ENCODE measurements around the gene ZBTB39.
A peak's percentile ranks its signal among the peaks of the same experiment; 100 is the strongest.
"Not testable (repeated sequence)": the region's sequence is repeated elsewhere in the genome, so short reads cannot be mapped to it uniquely, and the experiment has no call there.

ZBTB39 gene

DNA sequence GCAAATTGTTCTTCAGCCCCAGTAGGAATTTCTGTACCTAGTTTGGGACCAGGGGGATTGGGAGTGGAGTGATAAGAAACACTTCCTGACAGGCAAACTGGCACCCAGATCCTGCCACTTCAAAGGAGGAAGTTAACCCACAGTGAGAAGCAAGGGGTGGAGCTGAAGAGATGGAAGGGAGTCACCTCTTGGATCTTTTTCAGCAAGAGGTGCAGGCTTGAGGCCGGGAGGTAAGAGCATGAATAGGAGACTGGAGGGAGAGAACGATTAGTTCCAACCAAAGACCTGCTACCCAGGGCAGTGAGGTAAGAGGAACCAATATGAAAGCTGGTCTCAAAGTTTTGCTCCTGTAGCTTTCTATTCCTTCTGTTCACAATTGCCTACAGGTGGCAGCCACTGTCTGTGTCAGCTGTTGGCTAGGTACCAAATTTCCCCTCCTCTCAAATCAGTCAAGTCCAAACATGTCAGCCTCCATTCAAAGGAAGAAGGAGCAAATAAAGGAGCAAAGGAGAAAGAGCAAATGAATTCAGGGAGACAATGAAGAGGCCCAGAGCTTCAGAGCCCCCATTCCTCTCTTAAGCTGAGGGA, 24.9 kb upstream of the ZBTB39 start:
- DNase-seq (ENCODE audit: low read depth): no peak

DNA sequence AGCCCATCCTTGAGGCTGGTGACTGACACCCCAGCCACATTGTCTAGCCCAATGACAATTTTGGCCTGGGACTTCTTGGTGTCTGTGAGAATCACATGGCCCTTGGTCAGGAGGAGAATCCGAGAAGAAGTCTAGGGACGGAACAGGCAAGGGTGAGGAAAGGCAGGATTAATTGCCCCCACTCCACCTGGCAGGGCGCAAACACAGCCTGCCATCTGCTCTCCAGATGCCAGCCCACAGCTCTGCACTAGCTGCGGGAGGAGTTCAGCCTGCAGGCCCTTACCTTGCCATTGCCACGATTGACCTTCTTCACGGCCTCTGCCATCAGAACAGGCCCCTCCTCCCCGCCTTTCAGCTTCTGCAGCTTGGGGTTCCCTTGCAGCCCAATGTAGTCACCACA, 23.1 kb upstream of the ZBTB39 start:
- no peak for DNase-seq (ENCODE audit: low read depth)

DNA sequence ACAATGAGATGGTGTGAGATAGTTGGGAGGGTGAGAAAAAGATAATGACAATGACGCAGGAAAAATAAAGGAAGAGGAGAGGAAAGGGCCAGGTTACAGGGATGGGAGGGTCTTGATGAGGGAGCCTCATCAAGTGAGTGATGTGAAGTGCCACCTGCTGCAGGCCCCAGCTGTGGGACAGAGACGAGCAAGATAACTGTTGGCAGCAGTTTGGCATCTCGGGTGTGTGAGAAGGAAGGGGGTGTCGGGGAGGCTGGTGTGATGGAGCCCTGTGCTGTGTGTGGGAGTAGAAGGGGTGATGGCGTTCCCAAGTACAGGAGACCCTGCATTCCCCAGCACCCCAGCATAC, 21.4 kb upstream of the ZBTB39 start:
- no peak for DNase-seq (ENCODE audit: low read depth)

DNA sequence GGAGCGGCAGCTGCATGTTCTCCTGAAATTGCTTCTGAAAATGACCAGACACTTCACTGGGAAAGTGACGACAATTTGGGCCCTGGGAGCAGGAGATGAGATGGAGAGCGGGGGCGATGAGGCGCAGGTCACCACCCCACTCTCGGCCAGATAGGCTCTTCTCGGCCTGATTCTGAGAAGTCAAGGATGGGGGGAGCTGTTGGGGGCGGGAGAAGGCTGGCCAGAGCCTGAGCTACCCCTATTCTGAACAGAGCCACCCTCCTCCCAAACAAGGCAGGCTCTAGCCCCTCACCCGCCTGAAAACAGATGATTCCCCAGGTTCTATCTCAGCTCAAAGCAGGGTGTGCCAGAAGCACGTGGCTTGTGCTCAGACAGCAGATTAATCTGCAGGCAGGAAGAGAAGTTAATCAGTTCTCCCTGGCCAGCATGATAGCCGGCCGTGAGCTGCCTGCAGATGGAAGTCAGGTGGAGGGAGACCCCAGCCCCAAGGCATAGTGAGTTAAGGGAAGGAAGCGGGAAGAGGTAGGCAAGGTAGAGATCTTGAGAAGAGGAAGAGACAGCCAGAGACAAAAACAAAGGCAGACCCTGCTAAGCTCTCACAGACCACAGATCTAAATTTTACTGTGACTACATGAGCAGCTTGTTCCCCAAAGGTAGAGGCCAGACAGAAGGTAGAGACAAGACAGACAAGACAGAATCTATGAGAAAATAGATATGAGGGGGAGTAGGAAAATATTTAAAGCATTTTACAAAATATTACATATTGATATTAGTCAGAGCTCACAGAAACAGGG, 20.9 kb upstream of the ZBTB39 start:
- no peak for DNase-seq (ENCODE audit: low read depth)

DNA sequence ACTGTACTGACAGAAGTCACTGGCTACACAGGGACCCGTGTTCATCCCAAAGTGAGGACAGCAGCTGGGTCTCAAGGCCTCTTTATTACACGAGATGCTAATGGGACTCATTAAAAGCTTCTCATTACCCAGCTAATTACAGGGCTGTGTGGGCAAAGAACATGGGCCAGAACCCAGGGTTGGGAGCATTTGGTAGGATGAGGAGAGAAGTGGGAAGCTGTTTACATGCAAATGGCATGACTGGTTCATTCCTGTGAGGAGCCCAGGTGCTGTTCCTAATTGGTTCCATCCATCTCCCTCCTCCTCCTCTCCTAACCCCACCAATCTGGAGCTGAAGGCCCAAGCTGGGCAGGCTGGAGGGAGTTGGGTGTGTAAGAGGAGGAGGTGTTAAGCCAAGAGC, 18.9 kb upstream of the ZBTB39 start:
- DNase-seq (ENCODE audit: low read depth): no peak

DNA sequence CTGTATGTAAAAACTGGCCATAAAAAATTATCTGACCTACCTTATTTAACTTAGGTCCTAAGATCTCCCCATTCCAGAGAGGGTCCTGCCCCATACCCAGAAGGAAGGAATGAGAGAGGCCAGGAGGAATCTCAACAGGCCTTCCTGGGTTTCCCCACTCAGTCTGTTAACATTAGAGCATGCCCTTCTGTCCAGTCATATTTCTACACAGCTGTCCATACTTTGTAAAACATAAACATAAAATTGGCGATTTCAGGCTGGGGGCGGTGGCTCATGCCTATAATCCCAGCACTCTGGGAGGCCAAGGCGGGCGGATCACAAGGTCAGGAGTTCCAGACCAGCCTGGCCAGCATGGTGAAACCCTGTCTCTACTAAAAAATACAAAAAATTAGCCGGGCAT, 16.0 kb upstream of the ZBTB39 start:
- not testable (repeated sequence) for DNase-seq (ENCODE audit: low read depth)

DNA sequence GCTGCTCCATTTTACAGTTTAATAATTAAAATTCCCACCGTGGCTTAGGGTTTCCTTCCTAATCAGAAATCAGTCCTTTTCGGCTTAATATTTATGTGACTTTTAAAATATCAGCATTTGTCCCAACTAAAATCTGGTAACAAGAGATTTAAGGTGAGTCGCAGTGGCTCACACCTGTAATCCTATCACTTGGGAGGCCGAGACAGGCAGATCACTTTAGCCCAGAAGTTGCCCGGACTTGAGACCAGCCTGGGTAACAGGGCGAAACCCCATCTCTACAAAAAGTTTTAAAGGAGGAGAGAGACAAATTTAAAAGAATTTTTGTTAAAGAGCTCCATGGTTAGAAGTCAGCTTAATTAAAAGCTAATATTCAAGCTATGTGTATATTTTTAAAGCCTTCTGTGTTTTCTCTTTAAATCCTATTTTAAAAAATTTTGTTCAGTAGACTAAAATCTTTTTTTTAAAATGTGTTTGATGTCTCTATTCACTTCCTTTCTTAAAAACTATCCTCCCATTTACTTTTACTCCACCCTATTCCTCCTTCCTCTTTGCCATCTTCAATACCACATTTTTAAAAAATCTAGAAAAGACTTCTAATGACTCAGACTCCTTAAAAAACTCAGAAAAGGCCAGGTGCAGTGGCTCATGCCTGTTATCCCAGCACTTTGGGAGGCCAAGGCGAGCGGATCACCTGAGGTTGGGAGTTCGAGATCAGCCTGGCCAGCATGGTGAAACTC, 13.8 kb upstream of the ZBTB39 start:
- DNase-seq (ENCODE audit: low read depth): no peak

DNA sequence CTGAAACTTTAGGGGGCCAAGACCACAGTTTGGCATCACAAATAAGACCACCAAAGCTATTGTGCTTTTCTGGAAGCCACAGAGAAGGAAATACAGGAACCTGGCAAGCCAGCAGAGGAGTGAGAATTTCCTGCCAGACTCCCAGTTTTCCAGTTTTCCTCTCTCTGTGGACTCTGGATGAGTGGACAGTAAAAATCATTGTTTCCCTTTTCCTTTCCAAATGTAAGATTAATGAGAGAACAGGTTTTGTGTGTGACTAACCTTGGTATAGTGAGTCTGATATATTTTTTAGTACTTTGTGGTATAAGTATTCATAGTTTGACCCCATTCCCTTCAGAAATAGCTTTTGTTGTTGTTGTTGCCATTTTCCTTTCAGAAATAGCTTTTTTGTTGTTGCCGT, 12.6 kb upstream of the ZBTB39 start:
- no peak for DNase-seq (ENCODE audit: low read depth)

DNA sequence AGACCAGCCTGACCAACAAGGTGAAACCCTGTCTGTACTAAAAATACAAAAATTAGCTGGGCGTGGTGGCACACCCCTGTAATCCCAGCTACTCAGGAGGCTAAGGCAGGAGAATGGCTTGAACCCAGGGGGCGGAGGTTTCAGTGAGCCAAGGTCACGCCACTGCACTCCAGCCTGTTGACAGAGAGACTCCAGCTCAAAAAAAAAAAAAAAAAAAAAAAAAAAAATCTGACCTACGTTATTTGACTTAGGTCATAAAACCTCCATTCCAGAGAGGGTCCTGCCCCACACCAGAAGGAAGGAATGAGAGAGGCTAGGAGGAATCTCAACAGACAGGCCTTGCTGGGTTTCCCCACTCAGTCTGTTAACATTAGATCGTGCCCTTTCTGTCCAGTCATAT, 12.0 kb upstream of the ZBTB39 start:
- DNase-seq (ENCODE audit: low read depth): not testable (repeated sequence)

DNA sequence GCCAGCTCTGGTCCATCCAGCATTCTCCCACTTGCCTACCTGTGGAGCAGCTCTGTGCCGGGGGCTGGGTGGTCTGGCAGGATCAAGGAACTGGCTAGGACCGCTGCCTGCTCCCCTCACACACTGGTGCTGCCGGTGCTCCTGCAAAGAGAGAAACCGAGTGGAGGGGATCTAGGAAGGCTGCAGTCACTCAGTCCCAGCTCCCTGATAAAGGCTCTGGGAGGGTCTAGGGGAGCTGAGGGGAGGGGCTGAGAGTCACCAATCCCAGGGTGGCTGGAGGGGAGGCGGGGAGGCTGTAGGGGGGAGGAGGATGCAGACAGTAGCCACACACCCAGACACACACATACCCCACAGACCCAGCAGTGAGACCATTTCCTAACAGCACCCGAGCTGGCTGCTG, 10.0 kb upstream of the ZBTB39 start, which contains the start of gene TAC3:
Gene TAC3, minus strand, starts transcription at position 182 of the 400 bp plus-strand sequence. CDS start 732 bp downstream, outside the sequence.
- DNase-seq (ENCODE audit: low read depth): no peak

DNA sequence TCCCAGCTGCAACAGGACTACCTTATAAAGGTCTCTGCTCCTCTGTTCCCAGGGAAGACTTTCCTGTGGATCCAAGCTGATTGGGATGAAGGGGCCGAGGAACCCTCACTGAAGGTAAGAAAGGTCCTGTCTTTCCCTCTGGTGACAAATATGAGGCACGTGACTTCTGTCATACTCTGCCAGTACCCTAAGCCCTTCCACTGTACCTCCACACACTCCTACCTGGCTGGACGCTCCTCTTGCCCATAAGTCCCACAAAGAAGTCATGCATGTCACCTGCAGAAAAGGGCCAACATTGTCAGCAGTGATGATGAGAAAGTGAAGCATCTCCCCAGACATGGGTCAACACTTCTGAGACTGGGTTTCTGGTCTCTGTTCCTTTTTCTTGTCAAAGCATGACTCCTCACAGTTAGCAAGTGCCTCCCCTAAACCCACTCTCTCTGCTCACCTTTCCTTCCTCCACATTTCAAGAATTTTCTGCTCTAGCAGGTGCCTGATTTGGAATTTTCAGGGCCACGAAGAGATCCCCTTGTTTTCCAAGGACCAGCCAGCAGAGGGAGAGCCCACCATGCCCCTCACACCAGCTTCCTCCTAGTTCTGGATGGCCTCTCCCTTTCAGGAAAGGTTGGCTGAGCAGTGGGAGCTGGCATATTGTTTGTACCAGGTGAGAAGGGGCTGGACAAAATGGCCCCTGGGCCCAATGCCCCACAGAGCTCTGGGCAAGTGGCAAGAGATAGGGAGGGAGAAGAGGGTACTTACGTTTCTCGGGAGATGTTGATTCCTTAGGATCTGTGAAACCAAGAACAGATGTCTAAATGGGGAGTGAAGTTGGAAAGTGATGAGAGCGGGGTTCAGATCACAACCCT, 6.5 kb upstream of the ZBTB39 start:
- no peak for DNase-seq (ENCODE audit: low read depth)

DNA sequence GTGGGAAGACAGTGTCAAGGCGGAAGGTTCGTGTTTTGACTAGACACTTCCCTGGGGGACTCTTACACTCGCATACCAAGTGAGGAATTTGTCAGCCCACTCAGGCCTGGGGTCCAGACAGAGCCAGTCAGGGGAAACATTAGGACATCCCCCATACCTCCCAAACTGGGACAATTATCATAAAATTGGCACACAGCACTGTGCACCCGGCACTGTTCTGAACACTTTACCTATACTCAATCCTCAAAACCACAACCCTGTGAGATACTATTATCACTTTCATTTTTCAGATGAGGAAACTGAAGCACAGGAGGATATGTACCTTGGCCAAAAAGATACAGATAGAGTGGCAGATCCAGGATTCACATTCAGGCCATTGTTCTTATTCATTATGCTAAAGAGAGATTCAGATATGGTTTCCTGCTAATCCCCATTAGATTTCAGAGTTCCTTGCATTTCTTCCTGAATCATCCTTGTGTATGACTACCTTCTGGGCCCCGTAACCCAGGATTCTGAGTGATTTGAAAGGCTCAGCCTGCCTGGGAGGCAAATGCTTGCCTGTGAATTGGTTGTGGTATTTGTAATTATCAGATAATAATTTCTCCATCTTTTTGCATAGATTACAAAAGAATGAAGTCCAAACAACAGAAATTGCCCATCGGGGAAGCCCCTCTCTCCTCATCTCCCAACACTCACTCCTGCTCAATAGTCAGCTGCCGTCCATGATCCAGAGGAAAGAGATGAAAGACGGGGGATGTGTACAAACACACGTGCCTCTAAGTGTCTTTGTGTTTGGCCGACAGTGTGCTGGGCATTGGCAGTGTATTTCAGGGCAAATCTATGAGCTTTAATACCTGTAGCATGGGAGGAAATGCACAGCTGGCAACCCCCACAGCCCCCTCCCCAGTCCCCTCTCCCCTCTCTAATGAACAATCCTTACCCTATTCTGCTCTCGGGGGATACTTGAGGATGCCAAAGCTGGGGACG, 5.4 kb upstream of the ZBTB39 start:
- DNase-seq (ENCODE audit: low read depth): no peak

DNA sequence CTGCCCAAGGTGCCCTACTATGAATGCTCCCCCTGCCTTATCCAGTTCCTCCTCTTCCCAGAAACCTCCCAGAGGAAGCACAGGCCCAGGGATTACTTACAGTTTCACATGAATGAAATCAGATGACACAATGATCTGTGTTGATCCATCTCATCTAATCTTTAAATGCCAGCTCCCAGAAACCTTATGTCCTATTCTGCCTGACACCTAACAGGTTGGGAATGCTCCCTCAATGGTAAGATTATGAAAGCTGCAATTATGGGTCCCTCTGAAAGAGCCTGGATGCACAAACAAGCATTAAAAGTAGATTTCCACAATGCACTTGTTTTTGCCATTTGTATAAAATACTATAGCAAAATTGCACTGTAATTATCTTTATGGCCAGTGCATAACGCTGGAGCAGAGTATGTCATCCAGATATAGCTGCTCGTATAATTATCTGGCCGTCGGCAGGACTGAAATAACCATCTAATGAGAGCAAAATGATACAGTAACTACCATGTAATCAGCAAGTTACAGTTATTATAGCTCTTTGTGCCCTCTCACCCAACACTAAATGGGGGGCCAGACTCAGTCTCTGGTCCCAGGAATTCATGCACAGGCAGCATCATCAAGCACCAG, 4.4 kb upstream of the ZBTB39 start:
- no peak for DNase-seq (ENCODE audit: low read depth)

DNA sequence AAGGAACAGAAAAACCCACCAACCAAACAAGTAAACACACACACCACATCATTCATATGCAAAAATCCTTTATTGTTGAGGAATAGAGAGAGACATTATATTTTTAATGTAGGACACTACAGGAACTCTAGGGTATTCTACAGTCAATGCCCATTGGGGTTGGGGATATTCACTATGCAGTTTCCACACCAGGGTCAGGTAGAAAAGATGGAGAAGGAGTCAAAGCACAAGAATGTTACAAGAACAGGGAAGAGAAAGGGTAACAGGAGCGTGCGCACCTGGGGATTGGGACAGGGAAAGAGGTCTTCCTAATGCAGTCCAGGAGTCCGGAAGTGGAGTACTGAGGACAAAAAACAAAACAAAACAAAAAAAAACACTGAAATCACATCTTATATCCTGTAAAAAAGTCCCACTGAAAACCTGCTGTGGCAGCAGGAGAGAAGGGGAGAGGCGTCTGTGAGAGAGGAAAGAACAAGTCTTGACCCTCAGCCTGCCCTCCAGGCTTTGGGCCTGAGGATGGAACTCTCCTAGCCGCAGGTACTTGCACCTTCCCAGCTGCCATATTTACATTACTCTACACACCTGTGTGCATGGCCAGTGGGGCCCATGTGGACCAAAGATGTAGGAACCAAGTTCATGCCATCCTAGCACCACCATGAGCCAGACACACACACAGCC, 3.7 kb upstream of the ZBTB39 start:
- DNase-seq (ENCODE audit: low read depth): no peak

DNA sequence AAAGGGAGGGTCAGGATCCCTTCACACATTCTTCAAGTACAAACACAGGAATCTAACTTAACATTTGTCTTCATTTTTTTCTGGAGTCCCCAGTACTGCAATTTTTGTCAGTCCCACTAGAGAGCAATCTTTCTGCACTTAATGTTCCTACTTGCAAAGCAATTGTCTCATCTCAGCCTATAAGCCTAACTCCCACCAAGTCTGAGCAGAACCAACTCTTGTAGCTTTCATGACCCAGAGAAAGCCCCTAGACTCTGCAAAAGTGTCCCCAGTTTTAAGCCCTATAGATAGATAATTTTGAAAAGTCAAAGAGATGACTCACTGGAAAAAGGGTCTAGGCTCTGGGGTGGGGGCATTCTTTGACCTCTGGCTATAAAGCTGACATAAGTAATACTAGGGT, 1.8 kb upstream of the ZBTB39 start:
- no peak for DNase-seq (ENCODE audit: low read depth)

DNA sequence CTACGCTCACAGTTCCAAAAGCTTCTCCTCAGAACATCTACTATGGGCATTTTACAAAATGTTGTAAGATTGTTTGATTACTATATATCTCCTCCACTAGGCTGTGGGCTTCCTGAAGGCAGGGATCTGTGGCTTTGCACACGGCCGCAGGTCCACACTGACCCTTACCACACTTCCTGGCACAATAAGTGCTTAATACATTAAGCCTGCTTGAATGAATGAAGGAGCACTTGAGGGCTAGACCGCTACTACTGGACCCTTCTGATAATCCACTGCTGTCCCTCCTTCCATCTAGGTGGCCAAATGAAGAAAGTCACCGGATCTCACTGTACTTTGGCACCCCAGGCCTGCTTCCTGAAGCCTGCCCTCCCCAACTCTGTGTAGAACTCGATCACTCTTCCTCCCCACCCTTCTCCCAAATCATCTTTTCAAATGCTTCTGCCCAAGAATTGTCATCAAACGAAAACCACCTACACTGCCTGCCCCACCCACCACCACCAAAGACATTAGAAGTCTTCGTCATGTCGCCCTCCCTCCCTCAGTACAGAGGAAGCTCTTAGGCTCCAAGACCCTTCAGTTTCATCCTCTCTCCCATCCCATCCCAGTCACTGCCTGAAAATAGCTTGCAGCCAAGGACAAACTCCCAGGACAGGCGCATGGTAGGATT, 596 bp upstream of the ZBTB39 start:
- no peak for DNase-seq (ENCODE audit: low read depth)

DNA sequence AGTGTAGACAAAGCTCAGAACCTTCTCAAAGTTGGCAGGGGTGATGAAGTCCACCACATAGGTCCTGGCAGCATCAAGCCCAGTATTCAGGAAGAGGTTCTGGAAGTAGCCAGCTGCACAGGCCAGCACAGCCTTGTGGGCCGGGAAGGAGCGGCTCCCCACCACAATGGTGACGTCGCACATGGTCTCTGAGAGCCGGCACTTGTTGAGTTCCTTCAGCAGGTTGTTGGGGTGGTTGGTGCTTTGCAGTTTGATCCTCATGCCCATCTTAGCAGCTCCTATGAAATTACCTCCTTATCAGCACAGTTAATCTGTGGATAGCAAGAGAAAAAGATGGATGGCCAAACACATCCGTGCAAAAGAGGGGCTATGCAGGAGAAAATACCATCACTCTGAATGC, 1.7 kb downstream of the ZBTB39 start:
- no peak for DNase-seq (ENCODE audit: low read depth)

DNA sequence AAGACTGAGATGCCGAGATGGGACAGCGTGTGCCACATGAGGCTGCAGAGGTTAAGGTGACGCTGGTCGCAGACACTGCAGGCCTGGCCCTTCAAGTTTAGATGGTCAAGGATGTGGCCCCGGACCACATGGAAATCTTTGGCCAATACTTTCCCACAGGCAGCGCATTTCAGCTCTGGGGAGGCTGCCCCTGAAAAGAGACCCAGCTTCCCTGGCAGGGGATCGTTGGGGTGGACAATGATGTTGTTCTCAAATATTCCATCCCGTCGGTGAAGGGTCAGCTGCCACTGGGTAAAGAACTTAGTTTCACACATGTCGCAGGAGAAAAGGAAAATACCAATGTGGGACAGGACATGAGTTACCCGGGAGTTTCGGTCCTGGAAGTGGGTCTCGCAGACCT, 3.0 kb downstream of the ZBTB39 start:
- DNase-seq (ENCODE audit: low read depth): no peak

DNA sequence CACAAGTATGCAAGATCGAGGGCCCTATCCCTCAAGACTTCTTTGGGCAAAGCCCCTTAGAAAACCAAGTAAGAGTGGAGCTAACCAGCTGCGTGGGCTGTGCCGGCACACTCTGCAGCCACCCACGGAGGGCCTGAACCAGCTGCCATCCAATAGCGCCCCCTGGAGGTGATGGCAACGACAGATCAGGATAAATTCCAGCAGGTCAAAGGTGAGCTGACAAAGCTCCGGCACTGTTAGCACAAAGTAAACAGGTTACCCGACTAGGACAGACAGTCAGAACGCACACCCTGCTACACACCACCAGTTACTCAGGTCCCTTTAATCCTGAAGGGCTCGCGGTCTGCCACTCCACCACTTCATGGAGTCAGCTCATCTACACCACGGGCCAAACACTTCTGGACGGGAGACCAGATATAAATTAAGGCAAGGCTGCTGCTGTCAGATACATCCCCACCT, 4.9 kb downstream of the ZBTB39 start:
- peak; percentile 30 for DNase-seq (ENCODE audit: low read depth)

Data from T-helper 22 cell (primary cell).